B cell (primary cell): ENCODE results near the gene AIFM1.

ENCODE experiments used
- EZH2 ChIP-seq: IDR thresholded peaks from 2 replicates; pipeline ENCODE4 v1.6.1; 2012; ENCODE audit warnings: borderline replicate concordance, low read depth, mild to moderate bottlenecking, moderate library complexity, low read length; ENCODE audit not compliant: insufficient read depth, poor library complexity, severe bottlenecking
- TF ChIP-seq, protein P1 (sequence below): fragments of 200-600 bp; IDR thresholded peaks from one replicate; pipeline ENCODE4 v1.8.0; 2022; ENCODE audit warnings: antibody characterized with exemption, mild to moderate bottlenecking

DNA sequence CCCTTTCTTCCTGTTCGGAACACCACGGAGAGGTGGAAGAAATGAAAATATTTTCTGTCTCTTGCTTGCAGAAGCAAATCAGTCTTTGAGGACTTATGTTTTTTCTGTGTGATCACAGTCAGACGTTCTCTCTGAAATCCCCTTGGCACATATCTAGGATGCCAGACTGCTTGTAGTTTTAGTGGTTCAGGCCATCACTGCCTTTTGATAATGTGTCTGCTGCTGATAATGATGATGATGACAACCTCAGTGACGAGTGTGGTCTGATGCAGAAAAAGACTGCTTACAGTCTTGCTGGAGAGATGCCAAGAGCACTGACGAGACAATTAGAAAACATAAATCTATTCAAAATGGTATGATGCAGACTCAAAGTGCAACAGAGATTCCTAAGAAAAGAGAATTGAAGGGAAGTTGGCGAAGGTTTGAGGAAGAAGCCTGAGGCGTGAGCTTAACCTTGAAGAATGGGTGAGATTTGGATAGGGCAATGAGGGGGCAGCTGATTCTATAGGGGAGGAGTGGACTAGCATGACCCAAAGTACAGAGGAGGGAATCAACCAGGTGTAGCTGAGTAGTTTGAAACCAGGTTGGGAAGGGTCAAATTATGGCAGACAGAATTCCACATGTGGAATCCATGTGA is 14.1 kb upstream of the AIFM1 start:
- TF ChIP-seq, protein P1, sequence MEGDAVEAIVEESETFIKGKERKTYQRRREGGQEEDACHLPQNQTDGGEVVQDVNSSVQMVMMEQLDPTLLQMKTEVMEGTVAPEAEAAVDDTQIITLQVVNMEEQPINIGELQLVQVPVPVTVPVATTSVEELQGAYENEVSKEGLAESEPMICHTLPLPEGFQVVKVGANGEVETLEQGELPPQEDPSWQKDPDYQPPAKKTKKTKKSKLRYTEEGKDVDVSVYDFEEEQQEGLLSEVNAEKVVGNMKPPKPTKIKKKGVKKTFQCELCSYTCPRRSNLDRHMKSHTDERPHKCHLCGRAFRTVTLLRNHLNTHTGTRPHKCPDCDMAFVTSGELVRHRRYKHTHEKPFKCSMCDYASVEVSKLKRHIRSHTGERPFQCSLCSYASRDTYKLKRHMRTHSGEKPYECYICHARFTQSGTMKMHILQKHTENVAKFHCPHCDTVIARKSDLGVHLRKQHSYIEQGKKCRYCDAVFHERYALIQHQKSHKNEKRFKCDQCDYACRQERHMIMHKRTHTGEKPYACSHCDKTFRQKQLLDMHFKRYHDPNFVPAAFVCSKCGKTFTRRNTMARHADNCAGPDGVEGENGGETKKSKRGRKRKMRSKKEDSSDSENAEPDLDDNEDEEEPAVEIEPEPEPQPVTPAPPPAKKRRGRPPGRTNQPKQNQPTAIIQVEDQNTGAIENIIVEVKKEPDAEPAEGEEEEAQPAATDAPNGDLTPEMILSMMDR = no peak
- no peak for TF ChIP-seq EZH2
